Subcutaneous adipose tissue (tissue), 4 donors: ENCODE data around the gene MYL12A. TPM values are rescaled to one million over a fixed set of nuclear protein-coding genes. Genes with fewer than 3 reads are reported as not detected.

ENCODE experiments used
- CTCF ChIP-seq: fragments of 450-650 bp; IDR thresholded peaks from one replicate; pipeline ENCODE4 v1.5.1; 2016; ENCODE audit warnings: low read depth, mild to moderate bottlenecking, control low read depth, antibody characterized with exemption, moderate library complexity
- total RNA-seq, 4 donors: library from RNA; depleted of rRNA; stranded (reverse); fragments of >200 nt; gene quantifications; one replicate each; pipeline ENCODE4 v1.1.0, GENCODE V29; 2016

Gene MYL12A
- total RNA-seq, 4 donors from 2014 or later = 491 to 829 (median 530) TPM

- TF ChIP-seq CTCF = no peak
Observed at GRCh38 chr18:3245853-3246634, 1.6 kb upstream of the MYL12A start.

GRCh38 chr18:3246635-3247239 is 864 bp upstream of the MYL12A start:
- no peak for TF ChIP-seq CTCF

GRCh38 chr18:3248062-3248657 is 559 bp downstream of the MYL12A start:
- no peak for TF ChIP-seq CTCF

- no peak for TF ChIP-seq CTCF
Observed at GRCh38 chr18:3248658-3249359, 1.2 kb downstream of the MYL12A start.

- no peak for TF ChIP-seq CTCF
Observed at GRCh38 chr18:3250237-3251107, 2.9 kb downstream of the MYL12A start.

GRCh38 chr18:3251249-3251962 is 3.8 kb downstream of the MYL12A start:
- no peak for TF ChIP-seq CTCF
